LNCaP clone FGC (cell line): ENCODE data around the gene GNAO1.

Source experiments
- DNase-seq: peaks from one replicate; pipeline ENCODE4 v3.0.0-alpha.2; 2011; ENCODE audit warnings: low read depth
- H3K4me3 ChIP-seq: 2 replicates; pipeline ENCODE4 v1.5.1; 2011; ENCODE audit warnings: mild to moderate bottlenecking, low read depth, low read length, control low read depth
- CTCF ChIP-seq: IDR thresholded peaks from 2 replicates; pipeline ENCODE4 v1.5.1; 2012; ENCODE audit warnings: mild to moderate bottlenecking; ENCODE audit not compliant: control insufficient read depth, insufficient read depth; ENCODE audit errors: extremely low read depth

GNAO1 gene

GRCh38 chr16:56246051-56246817 lies 54.9 kb downstream of the GNAO1 start:
- DNase-seq, result peak; percentile 43
- no peak overlapping the region for H3K4me3 ChIP-seq
- no peak for TF ChIP-seq CTCF

- no peak overlapping the region for H3K4me3 ChIP-seq
- no peak for TF ChIP-seq CTCF
- DNase-seq, result no peak
Measured at GRCh38 chr16:56247018-56247417, 55.7 kb downstream of the GNAO1 start.

GRCh38 chr16:56247808-56248207 lies 56.5 kb downstream of the GNAO1 start:
- no peak overlapping the region for H3K4me3 ChIP-seq
- no peak for TF ChIP-seq CTCF
- DNase-seq, result no peak

GRCh38 chr16:56252835-56253234 lies 61.5 kb downstream of the GNAO1 start:
- DNase-seq, result no peak
- H3K4me3 ChIP-seq, result no peak overlapping the region
- no peak for TF ChIP-seq CTCF

- DNase-seq, result no peak
- H3K4me3 ChIP-seq, result no peak overlapping the region
- TF ChIP-seq CTCF, result no peak
Measured at GRCh38 chr16:56255904-56256303, 64.6 kb downstream of the GNAO1 start.

GRCh38 chr16:56257239-56257638 lies 66.0 kb downstream of the GNAO1 start:
- no peak for TF ChIP-seq CTCF
- DNase-seq, result no peak
- no peak overlapping the region for H3K4me3 ChIP-seq
